A549 (cell line): ENCODE measurements around the gene S1PR4. TPM values are rescaled to one million over a fixed set of nuclear protein-coding genes. Genes with fewer than 3 reads are reported as not detected.
"Not testable (repeated sequence)": the region's sequence is repeated elsewhere in the genome, so short reads cannot be mapped to it uniquely, and the experiment has no call there.

Experiments
- ATAC-seq, 2 experiments: fragments of 200-7000 bp in 1 of 2; fragments of >200 bp in 1 of 2; cut with Nextera tagmentation in 1 of 2; cut with Tn5 transposase in 1 of 2; 3 replicates each; pipeline versions ENCODE4 v1.8.0 to v1.9.1; 2018 to 2020; ENCODE audit warnings: mild to moderate bottlenecking in 1 of 2, moderate library complexity in 1 of 2
- CTCF ChIA-PET: fragments of 300-600 bp; sonication (Branson Sonifier 250); formaldehyde crosslinking; extraction: SDS; loops from one replicate; lab custom pipeline; 2021; ENCODE audit warnings: antibody characterized with exemption, inconsistent platforms; lab: Yijun Ruan, JAX
- POLR2A ChIA-PET: fragments of 350-600 bp; formaldehyde crosslinking; extraction: SDS; loops from one replicate; lab custom pipeline; 2021; ENCODE audit warnings: antibody characterized with exemption, inconsistent platforms; lab: Yijun Ruan, JAX
- DNase-seq, 2 experiments: peaks; one replicate each; pipeline versions ENCODE4 v3.0.0 to v3.0.0-alpha.2; 2011 to 2016; ENCODE audit warnings: low read depth in 1 of 2, low spot score in 1 of 2
- FAIRE-seq: peaks from 2 replicates; lab custom pipeline; 2011; peaks lifted over from hg19 to GRCh38; lab: Jason Lieb, UNC
- H3K27ac ChIP-seq, 2 experiments: fragments of >200 bp; sonication (Bioruptor Twin); formaldehyde crosslinking; 3 replicates each; pipeline ENCODE4 v1.5.1; 2016 to 2017
- H3K4me1 ChIP-seq: fragments of >200 bp; sonication (Bioruptor Twin); formaldehyde crosslinking; 3 replicates; pipeline ENCODE4 v1.6.1; 2016
- H3K4me2 ChIP-seq: fragments of >200 bp; sonication (Bioruptor Twin); formaldehyde crosslinking; 3 replicates; pipeline ENCODE4 v1.6.1; 2016
- H3K4me3 ChIP-seq: fragments of >200 bp; sonication (Bioruptor Twin); formaldehyde crosslinking; 3 replicates; pipeline ENCODE4 v1.5.1; 2016
- H3K9me3 ChIP-seq: fragments of >200 bp; sonication (Bioruptor Twin); formaldehyde crosslinking; 3 replicates; pipeline ENCODE4 v1.6.1; 2016
- ATOH8 ChIP-seq: fragments of 250-450 bp; sonication (Bioruptor Pico); IDR thresholded peaks from 2 replicates; pipeline ENCODE4 v1.5.0; 2020; ENCODE audit warnings: low read depth, mild to moderate bottlenecking, moderate library complexity
- BHLHE40 ChIP-seq: IDR thresholded peaks from 2 replicates; pipeline ENCODE4 v1.6.1; 2012; ENCODE audit warnings: low read depth, low read length, inconsistent platforms
- CBX8 ChIP-seq: fragments of 200-600 bp; sonication (generic); IDR thresholded peaks from 2 replicates; pipeline ENCODE4 v1.6.1; 2016
- FOSB ChIP-seq: fragments of 250-450 bp; sonication (Bioruptor Pico); IDR thresholded peaks from 2 replicates; pipeline ENCODE4 v1.5.0; 2020; ENCODE audit warnings: mild to moderate bottlenecking, moderate library complexity
- HOXA7 ChIP-seq: fragments of 250-450 bp; sonication (Bioruptor Pico); IDR thresholded peaks from 2 replicates; pipeline ENCODE4 v1.5.0; 2020; ENCODE audit warnings: mild to moderate bottlenecking, moderate library complexity
- JUN ChIP-seq, 2 experiments: fragments of >200 bp; sonication (Bioruptor Twin); formaldehyde crosslinking; IDR thresholded peaks; 2 replicates in 1 of 2; 3 replicates in 1 of 2; pipeline ENCODE4 v1.6.1; 2016 to 2017
- MAX ChIP-seq: IDR thresholded peaks from 2 replicates; pipeline ENCODE4 v1.6.1; 2012
- NFE2L2 ChIP-seq: fragments of 150-350 bp; conservative IDR thresholded peaks from 2 replicates; pipeline ENCODE4 v1.6.1; 2014; ENCODE audit warnings: low read length
- PHF8 ChIP-seq: fragments of 200-600 bp; sonication (generic); IDR thresholded peaks from 2 replicates; pipeline ENCODE4 v1.6.1; 2016; ENCODE audit warnings: low read depth, mild to moderate bottlenecking, antibody characterized with exemption, moderate library complexity, borderline replicate concordance
- POLR2A ChIP-seq: IDR thresholded peaks from 2 replicates; pipeline ENCODE4 v1.6.1; 2012; ENCODE audit warnings: mild to moderate bottlenecking, low read length
- TP53 ChIP-seq: fragments of 250-450 bp; sonication (Bioruptor Pico); IDR thresholded peaks from 2 replicates; pipeline ENCODE4 v1.5.0; 2021; ENCODE audit warnings: mild to moderate bottlenecking, moderate library complexity
- ZC3H11A ChIP-seq: fragments of 450-650 bp; IDR thresholded peaks from 2 replicates; pipeline ENCODE4 v1.6.1; 2014; ENCODE audit warnings: antibody characterized with exemption, mild to moderate bottlenecking
- ZNF302 ChIP-seq: fragments of 250-450 bp; sonication (Bioruptor Pico); IDR thresholded peaks from 2 replicates; pipeline ENCODE4 v1.9.0; 2021; ENCODE audit warnings: inconsistent platforms, mild to moderate bottlenecking, moderate library complexity
- WGBS: methylation state at CpG from one replicate; pipeline ENCODE4 v1.1.6; 2017; ENCODE audit errors: missing lambda C conversion rate; 5-methylcytosine and 5-hydroxymethylcytosine counted together
- polyA plus RNA-seq, 4 experiments: library from polyadenylated mRNA; depleted of rRNA in 3 of 4; stranded (reverse); fragments of >200 nt; fragmentation: RNase III in 1 of 4; extraction: RNeasy Plus Mini Kit Qiagen cat#74134 plus additional on column Dnase treatment in 1 of 4; gene quantifications; 2 replicates in 3 of 4; 3 replicates in 1 of 4; pipeline ENCODE4 v1.2.3, GENCODE V29; 2011 to 2017

The S1PR4 gene
- polyA plus RNA-seq, 2 of the 4 experiments (the other 2 are of a cell fraction) = 0.09 to 0.17 TPM

GRCh38 chr19:3190921-3191805 is 12.6 kb downstream of the S1PR4 start:
- CTCF ChIA-PET = interaction anchor here (0.6 to 2.0 kb wide), 3 partner anchors 20 to 62 kb away, joined by 3 to 6 read pairs (median 3); no protein-coding TSS in a partner anchor
- DNase-seq (no peak), ATAC-seq (no peak), FAIRE-seq (no peak)
- Histone ChIP-seq H3K9me3 (no peaks in the 10 kb centered on the region), H3K4me3 (no peak overlapping the region), H3K4me2 (no peak overlapping the region), H3K27ac (no peak overlapping the region), H3K4me1 (peaks cover 11% of the 10 kb centered on the region)
- WGBS = 90% methylated on average over 37 of the region's 46 CpGs
- TF ChIP-seq FOSB (CRISPR knock-in tag) = no peak
- no peak for TF ChIP-seq BHLHE40
- no peak for TF ChIP-seq TP53 (CRISPR knock-in tag)
- TF ChIP-seq JUN (IDR thresholded peaks at IDR 0.05) = no peak
- no peak for TF ChIP-seq NFE2L2
- POLR2A ChIA-PET = no interaction called here

GRCh38 chr19:3191806-3192104 is 13.2 kb downstream of the S1PR4 start:
- H3K27ac ChIP-seq, POLR2A ChIA-PET, H3K9me3 ChIP-seq, FAIRE-seq, ATAC-seq, H3K4me3 ChIP-seq, DNase-seq, H3K4me2 ChIP-seq: not testable (repeated sequence)
- peaks cover 11% of the 10 kb centered on the region for H3K4me1 ChIP-seq
- CTCF ChIA-PET = interaction anchor here (0.6 to 2.0 kb wide), 3 partner anchors 20 to 62 kb away, joined by 3 to 6 read pairs (median 3); no protein-coding TSS in a partner anchor
- WGBS = 92% methylated on average over 12 of the region's 12 CpGs

- H3K9me3 ChIP-seq = no peaks in the 10 kb centered on the region
- FAIRE-seq (no peak), ATAC-seq (no peak), DNase-seq (no peak)
- ChIA-PET CTCF (interaction anchor here (0.6 to 2.0 kb wide), 3 partner anchors 19 to 63 kb away, joined by 3 to 6 read pairs (median 3); no protein-coding TSS in a partner anchor), POLR2A (no interaction called here)
- no peak overlapping the region for H3K4me3 ChIP-seq
- no peak overlapping the region for H3K4me2 ChIP-seq
- no peak for TF ChIP-seq CBX8
- no peak for TF ChIP-seq MAX
- TF ChIP-seq POLR2A = no peak
- H3K27ac ChIP-seq = no peak overlapping the region
- peaks cover 7% of the 10 kb centered on the region for H3K4me1 ChIP-seq
- 95% methylated on average over 4 of the region's 32 CpGs for WGBS
Measured at GRCh38 chr19:3192228-3192635, 13.7 kb downstream of the S1PR4 start.

GRCh38 chr19:3192684-3193083 is 14.1 kb downstream of the S1PR4 start:
- ATAC-seq (no peak), DNase-seq (no peak), FAIRE-seq (no peak)
- Histone ChIP-seq H3K4me3 (no peak overlapping the region), H3K27ac (no peak overlapping the region), H3K4me2 (no peak overlapping the region), H3K4me1 (peaks cover 3% of the 10 kb centered on the region; the same call in 2 of the 3 replicates), H3K9me3 (no peaks in the 10 kb centered on the region)
- CTCF ChIA-PET = interaction anchor here (1.5 kb wide), 1 partner anchor 63 kb away, joined by 3 read pairs; no protein-coding TSS in a partner anchor
- 87% methylated on average over 5 of the region's 14 CpGs for WGBS
- POLR2A ChIA-PET = no interaction called here
- TF ChIP-seq JUN (IDR thresholded peaks at IDR 0.05) (no peak), ZC3H11A (no peak), HOXA7 (CRISPR knock-in tag) (no peak), PHF8 (no peak), BHLHE40 (no peak), ATOH8 (CRISPR knock-in tag) (no peak), ZNF302 (CRISPR knock-in tag) (no peak)
